IMR-90 (cell line): Measurements from ENCODE around the gene UGT3A1. TPM values are rescaled to one million over a fixed set of nuclear protein-coding genes. Genes with fewer than 3 reads are reported as not detected.

Experiments used
- ATAC-seq: fragments of 200-7000 bp; cut with Tn5 transposase; 2 replicates; pipeline ENCODE4 v1.9.1; 2020; ENCODE audit warnings: low read depth, mild to moderate bottlenecking, moderate library complexity
- BruUV-seq: library from RNA; stranded (reverse); fragments of 400-500 nt; replicated peaks from 2 replicates; lab custom pipeline; 2021; lab: Mats Ljungman, UMichigan
- CTCF ChIA-PET: fragments of 300-600 bp; formaldehyde crosslinking; extraction: SDS; loops from one replicate; lab custom pipeline; 2021; ENCODE audit warnings: antibody characterized with exemption; lab: Yijun Ruan, JAX
- POLR2A ChIA-PET: fragments of 300-600 bp; sonication (Branson Sonifier 250); formaldehyde crosslinking; loops from one replicate; lab custom pipeline; 2022; ENCODE audit warnings: antibody characterized with exemption; ENCODE audit not compliant: unreplicated experiment; lab: Charles Lee
- DNase-seq: peaks from one replicate; pipeline ENCODE4 v3.0.0; 2013
- H2AFZ ChIP-seq: replicated peaks from 2 replicates; pipeline ENCODE3; 2013; ENCODE audit warnings: low read length, mild to moderate bottlenecking; ENCODE audit not compliant: poor library complexity
- H2AK5ac ChIP-seq: 2 replicates; pipeline ENCODE4 v1.6.1; 2013; ENCODE audit warnings: low read depth, low read length, inconsistent platforms
- H2AK9ac ChIP-seq: replicated peaks from 2 replicates; pipeline ENCODE3; 2013; ENCODE audit warnings: mild to moderate bottlenecking, low read depth, low read length, moderate library complexity; ENCODE audit not compliant: poor library complexity
- H2BK120ac ChIP-seq: 2 replicates; pipeline ENCODE4 v1.6.1; 2013; ENCODE audit warnings: low read depth, low read length, inconsistent platforms
- H2BK15ac ChIP-seq: 3 replicates; pipeline ENCODE4 v1.6.1; 2013; ENCODE audit warnings: low read depth, low read length, inconsistent platforms
- H2BK20ac ChIP-seq: 2 replicates; pipeline ENCODE4 v1.6.1; 2013; ENCODE audit warnings: low read depth, mild to moderate bottlenecking, inconsistent platforms, low read length, moderate library complexity
- H2BK5ac ChIP-seq: 2 replicates; pipeline ENCODE4 v1.6.1; 2013; ENCODE audit warnings: mild to moderate bottlenecking, low read depth, low read length, inconsistent platforms; ENCODE audit not compliant: poor library complexity, severe bottlenecking
- H3K14ac ChIP-seq: replicated peaks from 2 replicates; pipeline ENCODE4 v1.6.1; 2013; ENCODE audit warnings: low read depth, low read length, inconsistent platforms
- H3K18ac ChIP-seq: 2 replicates; pipeline ENCODE4 v1.6.1; 2013; ENCODE audit warnings: low read depth, low read length, control low read depth
- H3K23ac ChIP-seq: 2 replicates; pipeline ENCODE4 v1.6.1; 2013; ENCODE audit warnings: low read depth, low read length, inconsistent platforms
- H3K27ac ChIP-seq: 2 replicates; pipeline ENCODE4 v1.5.1; 2013; ENCODE audit warnings: mild to moderate bottlenecking, control low read depth, low read length; ENCODE audit not compliant: insufficient read depth
- H3K27me3 ChIP-seq: 2 replicates; pipeline ENCODE4 v1.6.1; 2013; ENCODE audit warnings: low read length; ENCODE audit not compliant: control insufficient read depth, insufficient read depth
- H3K36me3 ChIP-seq: 2 replicates; pipeline ENCODE4 v1.6.1; 2013; ENCODE audit warnings: low read length, mixed read lengths; ENCODE audit not compliant: control insufficient read depth, insufficient read depth
- H3K4ac ChIP-seq: 2 replicates; pipeline ENCODE4 v1.6.1; 2013; ENCODE audit warnings: low read depth, low read length, inconsistent platforms
- H3K4me1 ChIP-seq: 2 replicates; pipeline ENCODE4 v1.6.1; 2013; ENCODE audit warnings: low read length, mixed read lengths; ENCODE audit not compliant: control insufficient read depth, insufficient read depth
- H3K4me2 ChIP-seq: 2 replicates; pipeline ENCODE4 v1.6.1; 2013; ENCODE audit warnings: low read depth, mild to moderate bottlenecking, control low read depth, low read length, moderate library complexity
- H3K4me3 ChIP-seq: 2 replicates; pipeline ENCODE4 v1.5.1; 2013; ENCODE audit warnings: low read depth, mild to moderate bottlenecking, control low read depth, low read length, moderate library complexity; ENCODE audit not compliant: insufficient read depth
- H3K56ac ChIP-seq: 2 replicates; pipeline ENCODE4 v1.6.1; 2013; ENCODE audit warnings: low read length, inconsistent platforms; ENCODE audit not compliant: insufficient read depth; ENCODE audit errors: extremely low read depth
- H3K79me1 ChIP-seq, 2 experiments: 2 replicates each; pipeline ENCODE4 v1.6.1; 2013; ENCODE audit warnings: low read length in 2 of 2, inconsistent platforms in 1 of 2, low read depth in 1 of 2
- H3K9ac ChIP-seq: 2 replicates; pipeline ENCODE4 v1.6.1; 2013; ENCODE audit warnings: low read depth, low read length, control low read depth
- H3K9me1 ChIP-seq: 2 replicates; pipeline ENCODE4 v1.6.1; 2013; ENCODE audit warnings: low read length, inconsistent platforms; ENCODE audit not compliant: insufficient read depth
- H3K9me3 ChIP-seq: 2 replicates; pipeline ENCODE4 v1.6.1; 2013; ENCODE audit warnings: low read length; ENCODE audit not compliant: control insufficient read depth, insufficient read depth
- H4K20me1 ChIP-seq: 2 replicates; pipeline ENCODE4 v1.6.1; 2013; ENCODE audit warnings: low read length, inconsistent platforms; ENCODE audit not compliant: insufficient read depth
- H4K5ac ChIP-seq: 2 replicates; pipeline ENCODE4 v1.6.1; 2013; ENCODE audit warnings: mild to moderate bottlenecking, low read depth, low read length, control low read depth
- H4K8ac ChIP-seq, 2 experiments: 2 replicates each; pipeline ENCODE4 v1.6.1; 2013; ENCODE audit warnings: low read depth in 2 of 2, low read length in 2 of 2, control low read depth in 1 of 2, inconsistent platforms in 1 of 2
- H4K91ac ChIP-seq: 2 replicates; pipeline ENCODE4 v1.6.1; 2013; ENCODE audit warnings: low read depth, low read length, inconsistent platforms; ENCODE audit not compliant: insufficient read depth
- CEBPB ChIP-seq: IDR thresholded peaks from 2 replicates; pipeline ENCODE4 v1.6.1; 2012; ENCODE audit warnings: low read depth, low read length, improper control_type of control experiment
- FOS ChIP-seq: fragments of 150-350 bp; IDR thresholded peaks from 2 replicates; pipeline ENCODE4 v1.6.1; 2016; ENCODE audit warnings: low read depth, low read length
- MAZ ChIP-seq: IDR thresholded peaks from 2 replicates; pipeline ENCODE4 v1.6.1; 2012; ENCODE audit warnings: low read depth, mild to moderate bottlenecking, low read length, improper control_type of control experiment, moderate library complexity, borderline replicate concordance
- MXI1 ChIP-seq: IDR thresholded peaks from 2 replicates; pipeline ENCODE4 v1.6.1; 2012; ENCODE audit warnings: low read depth, mild to moderate bottlenecking, low read length, moderate library complexity, borderline replicate concordance
- WGBS, 2 experiments: methylation state at CpG; one replicate each; pipeline versions ENCODE4 v1.1.5 to v1.1.7; 2013; ENCODE audit warnings: missing lambda C conversion rate in 2 of 2; ENCODE audit not compliant: insufficient read length in 1 of 2; ENCODE audit errors: extremely low coverage in 2 of 2; 5-methylcytosine and 5-hydroxymethylcytosine counted together
- dilution Hi-C: fragments of 300-500 bp; cut with HindIII; formaldehyde crosslinking; loops from one replicate; pipeline ENCODE4 v1.14.3; 2018; ENCODE audit warnings: low sequenced_read_pairs; ENCODE audit not compliant: unreplicated experiment
- in situ Hi-C: fragments of 300-500 bp; cut with MboI; formaldehyde crosslinking; loops from 3 replicates; pipeline ENCODE4 v1.14.3; 2019; ENCODE audit warnings: low sequenced_read_pairs, inconsistent platforms, mixed read lengths
- intact Hi-C: fragments of 100-400 bp; cut with micrococcal nuclease; formaldehyde crosslinking; loops from 2 replicates; pipeline ENCODE4 v1.10.0; 2022
- polyA plus RNA-seq, 3 experiments: library from polyadenylated mRNA; depleted of rRNA; stranded (reverse); fragments of >200 nt; gene quantifications; 2 replicates each; pipeline ENCODE4 v1.2.3, GENCODE V29; 2012; ENCODE audit warnings: low replicate concordance in 1 of 3
- total RNA-seq: library from RNA; depleted of rRNA; stranded (reverse); fragments of >200 nt; gene quantifications from 2 replicates; pipeline ENCODE4 v1.2.3, GENCODE V29; 2012
- TF ChIP-seq, protein P1 (sequence below): fragments of 150-350 bp; IDR thresholded peaks from 2 replicates; pipeline ENCODE4 v1.6.1; 2016; ENCODE audit warnings: low read depth, mild to moderate bottlenecking, low read length, moderate library complexity, borderline replicate concordance
- TF ChIP-seq, protein P2 (sequence below): fragments of 150-350 bp; IDR thresholded peaks from 2 replicates; pipeline ENCODE4 v1.6.1; 2017; ENCODE audit warnings: mild to moderate bottlenecking, antibody characterized with exemption, low read length, low read depth
- TF ChIP-seq, protein P3 (sequence below): conservative IDR thresholded peaks from 2 replicates; pipeline ENCODE4 v1.5.1; 2012; ENCODE audit warnings: mild to moderate bottlenecking, low read depth, low read length, improper control_type of control experiment

The UGT3A1 gene
- total and polyA plus RNA-seq, 2 of the 4 experiments (the other 2 are of a cell fraction): not detected

DNA sequence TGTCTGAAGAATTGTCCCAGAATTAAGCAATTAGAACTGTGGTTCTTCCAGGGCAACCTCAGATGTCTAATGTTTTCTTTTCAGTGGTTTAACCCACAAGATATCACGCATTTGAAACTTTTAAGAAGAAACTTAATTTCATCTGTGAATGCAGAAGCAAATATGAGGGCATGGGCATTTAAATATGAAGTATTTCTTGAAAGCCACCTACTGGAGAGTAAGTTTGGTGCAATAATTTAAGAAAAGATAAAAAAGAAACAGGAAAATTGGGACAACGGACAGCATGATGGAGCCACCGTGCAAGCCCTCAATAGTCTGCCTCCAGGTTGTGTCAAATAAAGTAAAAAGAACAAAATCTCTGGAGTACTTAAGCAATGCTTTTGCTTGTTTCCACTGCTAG lies 51.6 kb downstream of the UGT3A1 start:
- Histone ChIP-seq H3K4ac (no peak overlapping the region), H2AFZ (no peak overlapping the region), H2AK5ac (no peak overlapping the region), H3K9ac (no peak overlapping the region), H4K20me1 (no peaks in the 10 kb centered on the region), H3K56ac (no peak overlapping the region), H3K4me2 (no peak overlapping the region), H2BK20ac (no peak overlapping the region), H3K27me3 (peaks cover 9% of the 10 kb centered on the region), H3K27ac (no peak overlapping the region), H2AK9ac (no peak overlapping the region), H4K5ac (no peak overlapping the region), H3K23ac (no peak overlapping the region), H3K9me1 (no peaks in the 10 kb centered on the region), H4K8ac (no peak overlapping the region), H2BK5ac (no peak overlapping the region), H3K14ac (no peak overlapping the region), H4K91ac (no peak overlapping the region), H3K4me3 (no peak overlapping the region), H3K18ac (no peak overlapping the region), H3K79me1 (no peaks in the 10 kb centered on the region), H3K9me3 (0 out of 2 replicates have a peak, but pooled peaks cover 2% of the 10 kb centered on the region), H2BK15ac (no peak overlapping the region), H3K4me1 (no peaks in the 10 kb centered on the region), H2BK120ac (no peak overlapping the region), H3K36me3 (no peaks in the 10 kb centered on the region)
- BruUV-seq: no TSS peak
- TF ChIP-seq MAZ: no peak
- TF ChIP-seq MXI1: no peak
- no peak for TF ChIP-seq CEBPB
- TF ChIP-seq, protein P1, sequence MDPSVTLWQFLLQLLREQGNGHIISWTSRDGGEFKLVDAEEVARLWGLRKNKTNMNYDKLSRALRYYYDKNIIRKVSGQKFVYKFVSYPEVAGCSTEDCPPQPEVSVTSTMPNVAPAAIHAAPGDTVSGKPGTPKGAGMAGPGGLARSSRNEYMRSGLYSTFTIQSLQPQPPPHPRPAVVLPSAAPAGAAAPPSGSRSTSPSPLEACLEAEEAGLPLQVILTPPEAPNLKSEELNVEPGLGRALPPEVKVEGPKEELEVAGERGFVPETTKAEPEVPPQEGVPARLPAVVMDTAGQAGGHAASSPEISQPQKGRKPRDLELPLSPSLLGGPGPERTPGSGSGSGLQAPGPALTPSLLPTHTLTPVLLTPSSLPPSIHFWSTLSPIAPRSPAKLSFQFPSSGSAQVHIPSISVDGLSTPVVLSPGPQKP: no peak
- TF ChIP-seq, protein P2, sequence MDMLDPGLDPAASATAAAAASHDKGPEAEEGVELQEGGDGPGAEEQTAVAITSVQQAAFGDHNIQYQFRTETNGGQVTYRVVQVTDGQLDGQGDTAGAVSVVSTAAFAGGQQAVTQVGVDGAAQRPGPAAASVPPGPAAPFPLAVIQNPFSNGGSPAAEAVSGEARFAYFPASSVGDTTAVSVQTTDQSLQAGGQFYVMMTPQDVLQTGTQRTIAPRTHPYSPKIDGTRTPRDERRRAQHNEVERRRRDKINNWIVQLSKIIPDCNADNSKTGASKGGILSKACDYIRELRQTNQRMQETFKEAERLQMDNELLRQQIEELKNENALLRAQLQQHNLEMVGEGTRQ: no peak
- TF ChIP-seq, protein P3, sequence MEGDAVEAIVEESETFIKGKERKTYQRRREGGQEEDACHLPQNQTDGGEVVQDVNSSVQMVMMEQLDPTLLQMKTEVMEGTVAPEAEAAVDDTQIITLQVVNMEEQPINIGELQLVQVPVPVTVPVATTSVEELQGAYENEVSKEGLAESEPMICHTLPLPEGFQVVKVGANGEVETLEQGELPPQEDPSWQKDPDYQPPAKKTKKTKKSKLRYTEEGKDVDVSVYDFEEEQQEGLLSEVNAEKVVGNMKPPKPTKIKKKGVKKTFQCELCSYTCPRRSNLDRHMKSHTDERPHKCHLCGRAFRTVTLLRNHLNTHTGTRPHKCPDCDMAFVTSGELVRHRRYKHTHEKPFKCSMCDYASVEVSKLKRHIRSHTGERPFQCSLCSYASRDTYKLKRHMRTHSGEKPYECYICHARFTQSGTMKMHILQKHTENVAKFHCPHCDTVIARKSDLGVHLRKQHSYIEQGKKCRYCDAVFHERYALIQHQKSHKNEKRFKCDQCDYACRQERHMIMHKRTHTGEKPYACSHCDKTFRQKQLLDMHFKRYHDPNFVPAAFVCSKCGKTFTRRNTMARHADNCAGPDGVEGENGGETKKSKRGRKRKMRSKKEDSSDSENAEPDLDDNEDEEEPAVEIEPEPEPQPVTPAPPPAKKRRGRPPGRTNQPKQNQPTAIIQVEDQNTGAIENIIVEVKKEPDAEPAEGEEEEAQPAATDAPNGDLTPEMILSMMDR: peak; percentile 24; the same call in 1 of the 2 replicates
- TF ChIP-seq FOS: no peak
- intact Hi-C loops (no loop called here), in situ Hi-C loops (no loop called here), dilution Hi-C loops (no loop called here)
- ChIA-PET CTCF (interaction anchor here (0.6 to 0.7 kb wide), 2 partner anchors 337 to 785 kb away, joined by 3 to 5 read pairs; no protein-coding TSS in a partner anchor), POLR2A (interaction anchor here (0.9 kb wide), 1 partner anchor 15 kb away, joined by 4 read pairs; no protein-coding TSS in a partner anchor)
- no peak for DNase-seq
- 85% methylated on average over 2 of the region's 3 CpGs; no CpG with 5 or more reads in 1 of the 2 experiments for WGBS, 2 experiments
- peak; percentile 55; the same call in 1 of the 2 replicates for ATAC-seq
